Esophagus squamous epithelium (tissue), 5 donors: ENCODE data around the gene PGRMC2. TPM values are rescaled to one million over a fixed set of nuclear protein-coding genes. Genes with fewer than 3 reads are reported as not detected.
"Not testable (repeated sequence)": the region's sequence is repeated elsewhere in the genome, so short reads cannot be mapped to it uniquely, and the experiment has no call there.

Experiments used
- DNase-seq: peaks from one replicate; lab custom pipeline; 2025; lab: John Stamatoyannopoulos, UW
- H3K27ac ChIP-seq, 4 donors: fragments of 200-600 bp; sonication (generic); one replicate each; pipeline ENCODE4 v1.5.1; 2016 to 2019; ENCODE audit warnings: mild to moderate bottlenecking in 1 of 4
- H3K27me3 ChIP-seq, 4 donors: fragments of 200-600 bp; sonication (generic); 1 replicate in 3 of 4; 2 replicates in 1 of 4; pipeline versions ENCODE4 v1.5.1 to v1.6.0; 2017 to 2021; ENCODE audit warnings: antibody characterized with exemption in 1 of 4
- H3K36me3 ChIP-seq, 3 donors: fragments of 200-600 bp; sonication (generic); one replicate each; pipeline ENCODE4 v1.5.1; 2016 to 2019
- H3K4me1 ChIP-seq, 3 donors: fragments of 200-600 bp; sonication (generic); one replicate each; pipeline ENCODE4 v1.5.1; 2017 to 2019
- H3K4me3 ChIP-seq, 4 donors: fragments of 200-600 bp; sonication (generic); 1 replicate in 3 of 4; 2 replicates in 1 of 4; pipeline ENCODE4 v1.5.1; 2016 to 2019; ENCODE audit warnings: mild to moderate bottlenecking in 2 of 4, moderate library complexity in 1 of 4
- H3K9me3 ChIP-seq, 3 donors: fragments of 200-600 bp; sonication (generic); one replicate each; pipeline ENCODE4 v1.5.1; 2016 to 2019
- POLR2A ChIP-seq, 4 donors: fragments of 450-650 bp; IDR thresholded peaks; one replicate each; pipeline ENCODE4 v1.6.1; 2017; ENCODE audit warnings: antibody characterized with exemption in 4 of 4, mild to moderate bottlenecking in 4 of 4, moderate library complexity in 3 of 4
- WGBS, 2 donors: methylation state at CpG; one replicate each; pipeline ENCODE4 v1.1.5; 2018; 5-methylcytosine and 5-hydroxymethylcytosine counted together
- intact Hi-C: fragments of 100-400 bp; cut with DNase I; formaldehyde crosslinking; loops from one replicate; pipeline ENCODE4 v1.15.0; 2022
- total RNA-seq, 4 donors: library from RNA; depleted of rRNA; stranded (reverse); fragments of >200 nt; gene quantifications; one replicate each; pipeline ENCODE4 v1.1.0, GENCODE V29; 2016
- TF ChIP-seq, protein P1 (sequence below), 6 experiments: fragments of 450-650 bp in 4 of 6; fragments of 200-600 bp in 2 of 6; sonication (generic) in 2 of 6; IDR thresholded peaks; one replicate each; pipeline ENCODE4 v1.5.1; 2016 to 2019; ENCODE audit warnings: antibody characterized with exemption in 6 of 6, mild to moderate bottlenecking in 4 of 6, moderate library complexity in 4 of 6
- donor health status: DM: yes; HTN: yes; CAD: no.

Gene PGRMC2
- total RNA-seq, 4 donors from 2014 or later, result 13.6 to 39.3 (median 23.0) TPM

DNA sequence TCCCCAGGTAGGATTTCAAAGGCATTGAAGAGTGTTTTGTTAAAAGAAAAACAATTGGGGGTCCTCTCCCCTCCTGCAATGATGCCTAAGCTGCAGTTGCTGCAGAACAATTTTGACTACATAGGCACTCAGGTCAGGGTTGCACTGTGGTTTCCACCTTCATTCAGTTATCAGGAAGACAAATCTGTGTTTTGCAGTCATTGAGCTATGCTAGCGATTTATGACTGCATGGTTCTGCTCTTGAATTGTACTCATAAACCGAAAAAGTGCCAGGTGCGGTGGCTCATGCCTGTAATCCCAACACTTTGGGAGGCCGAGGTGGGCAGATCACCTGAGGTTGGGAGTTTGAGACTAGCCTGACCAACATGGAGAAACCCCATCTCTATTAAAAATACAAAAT, 29.4 kb downstream of the PGRMC2 start:
- H3K9me3 ChIP-seq, intact Hi-C loops, H3K4me3 ChIP-seq: not testable (repeated sequence)

DNA sequence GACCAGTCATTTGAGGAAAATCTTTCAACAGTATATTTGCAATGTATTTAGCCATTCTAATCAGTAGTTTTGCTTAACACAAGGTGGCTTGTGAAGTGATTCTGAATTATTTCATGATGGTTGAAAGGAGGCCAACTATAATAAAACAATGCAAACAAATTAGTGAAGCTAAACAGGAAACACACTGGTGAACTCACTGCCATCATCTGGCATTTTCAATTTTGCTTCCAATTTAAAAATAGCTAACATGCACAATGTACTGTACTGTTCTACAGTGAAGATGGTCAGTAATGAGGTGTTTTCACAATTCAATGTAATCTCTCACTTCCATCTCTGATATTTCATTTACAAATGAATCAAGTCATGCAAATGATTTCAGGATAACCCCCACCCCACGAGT, 31.1 kb downstream of the PGRMC2 start:
- Histone ChIP-seq H3K27ac (no peak overlapping the region), H3K36me3 (no peaks in the 10 kb centered on the region), H3K27me3 (no peaks in the 10 kb centered on the region), H3K9me3 (no peaks in the 10 kb centered on the region), H3K4me3 (no peak overlapping the region), H3K4me1 (no peaks in the 10 kb centered on the region)
- intact Hi-C loops, result no loop called here
- TF ChIP-seq, protein P1, sequence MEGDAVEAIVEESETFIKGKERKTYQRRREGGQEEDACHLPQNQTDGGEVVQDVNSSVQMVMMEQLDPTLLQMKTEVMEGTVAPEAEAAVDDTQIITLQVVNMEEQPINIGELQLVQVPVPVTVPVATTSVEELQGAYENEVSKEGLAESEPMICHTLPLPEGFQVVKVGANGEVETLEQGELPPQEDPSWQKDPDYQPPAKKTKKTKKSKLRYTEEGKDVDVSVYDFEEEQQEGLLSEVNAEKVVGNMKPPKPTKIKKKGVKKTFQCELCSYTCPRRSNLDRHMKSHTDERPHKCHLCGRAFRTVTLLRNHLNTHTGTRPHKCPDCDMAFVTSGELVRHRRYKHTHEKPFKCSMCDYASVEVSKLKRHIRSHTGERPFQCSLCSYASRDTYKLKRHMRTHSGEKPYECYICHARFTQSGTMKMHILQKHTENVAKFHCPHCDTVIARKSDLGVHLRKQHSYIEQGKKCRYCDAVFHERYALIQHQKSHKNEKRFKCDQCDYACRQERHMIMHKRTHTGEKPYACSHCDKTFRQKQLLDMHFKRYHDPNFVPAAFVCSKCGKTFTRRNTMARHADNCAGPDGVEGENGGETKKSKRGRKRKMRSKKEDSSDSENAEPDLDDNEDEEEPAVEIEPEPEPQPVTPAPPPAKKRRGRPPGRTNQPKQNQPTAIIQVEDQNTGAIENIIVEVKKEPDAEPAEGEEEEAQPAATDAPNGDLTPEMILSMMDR (IDR thresholded peaks at IDR 0.05), result no peak
- TF ChIP-seq POLR2A (IDR thresholded peaks at IDR 0.05), result no peak
- WGBS, 2 donors, result 29 to 47% methylated on average over 1 of the region's 1 CpG
- no peak for DNase-seq

More for the DNA sequence above, 29.4 kb downstream of the PGRMC2 start:
- DNase-seq, H3K27ac ChIP-seq, H3K27me3 ChIP-seq, H3K4me1 ChIP-seq, H3K36me3 ChIP-seq: not testable (repeated sequence)
- 75% methylated on average over 4 of the region's 4 CpGs; no CpG with 5 or more reads in 1 of the 2 donors for WGBS, 2 donors

DNA sequence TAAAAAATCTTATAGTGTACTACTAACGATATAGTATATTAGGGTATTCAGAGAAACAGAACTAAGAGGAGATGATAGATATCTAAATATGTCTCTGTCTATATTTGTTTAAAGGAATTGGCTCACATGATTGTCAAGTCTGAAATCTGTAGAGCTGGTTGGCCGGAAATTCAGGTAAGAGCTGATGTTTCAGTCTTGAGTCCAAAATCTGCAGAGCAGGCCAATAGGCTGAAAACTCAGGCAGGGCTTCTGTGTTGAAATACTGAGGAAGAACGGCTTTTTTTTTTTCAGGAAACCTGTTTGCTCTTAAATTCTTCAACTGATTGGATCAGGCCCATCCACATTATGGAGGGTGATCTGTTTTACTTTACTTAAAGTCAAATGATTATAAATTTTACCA, 31.7 kb downstream of the PGRMC2 start:
- WGBS, 2 donors, result 80 to 96% methylated on average over 3 of the region's 3 CpGs
- Histone ChIP-seq H3K4me3 (no peak overlapping the region), H3K9me3 (no peaks in the 10 kb centered on the region), H3K27ac (no peak overlapping the region), H3K36me3 (no peaks in the 10 kb centered on the region), H3K4me1 (no peaks in the 10 kb centered on the region), H3K27me3 (no peaks in the 10 kb centered on the region)
- no peak for DNase-seq
- intact Hi-C loops, result no loop called here
- TF ChIP-seq POLR2A (IDR thresholded peaks at IDR 0.05), result no peak
- TF ChIP-seq, protein P1 (IDR thresholded peaks at IDR 0.05), result no peak

DNA sequence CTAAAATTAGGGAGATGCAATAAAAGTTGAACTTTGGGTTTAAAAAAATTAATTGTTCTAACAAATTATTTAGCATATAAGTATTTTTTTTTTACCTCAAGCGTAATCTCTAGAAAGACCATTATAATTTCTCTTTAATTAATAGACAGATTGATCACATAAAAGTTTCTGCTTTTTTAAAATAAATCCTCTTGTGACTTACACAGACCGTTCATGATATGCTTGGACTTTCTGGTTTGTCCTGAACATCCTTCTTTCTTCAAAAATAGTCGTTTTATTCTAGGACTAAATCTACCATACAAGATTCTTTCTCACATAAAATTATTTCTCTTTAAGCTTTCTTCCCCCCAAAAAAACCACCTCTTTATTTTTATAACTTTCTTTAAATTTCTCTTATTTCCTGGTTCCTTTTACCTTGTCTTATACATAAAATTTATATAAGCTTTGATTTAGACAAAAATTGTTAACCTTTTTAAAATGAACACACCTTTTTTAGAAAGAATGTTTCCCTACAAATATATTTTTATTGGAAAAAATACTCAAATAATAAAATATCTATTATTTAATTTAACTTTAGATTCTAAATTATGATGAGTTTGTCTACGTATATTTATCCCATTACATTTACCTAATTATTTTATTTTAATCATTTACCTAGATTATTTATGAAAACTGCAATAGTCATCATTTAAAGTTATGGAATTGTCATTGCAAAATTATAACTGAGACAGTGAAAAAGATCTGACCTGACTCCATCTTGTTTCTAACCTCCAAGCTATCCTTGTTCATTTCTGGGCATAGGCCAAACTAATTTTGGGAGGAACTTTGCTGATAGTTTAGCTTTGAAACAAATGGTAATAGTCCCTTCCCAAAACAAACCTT, 37.6 kb downstream of the PGRMC2 start:
- intact Hi-C loops, result no loop called here
- no peak for TF ChIP-seq POLR2A (IDR thresholded peaks at IDR 0.05)
- TF ChIP-seq, protein P1 (IDR thresholded peaks at IDR 0.05), result no peak
- 63 to 69% methylated on average over 4 of the region's 4 CpGs for WGBS, 2 donors
- Histone ChIP-seq H3K4me1 (no peaks in the 10 kb centered on the region), H3K36me3 (no peaks in the 10 kb centered on the region), H3K27me3 (no peaks in the 10 kb centered on the region), H3K9me3 (peaks cover 0 to 4% (median 0%) of the 10 kb centered on the region in 3 donors), H3K27ac (no peak overlapping the region), H3K4me3 (no peak overlapping the region)
- DNase-seq, result no peak

DNA sequence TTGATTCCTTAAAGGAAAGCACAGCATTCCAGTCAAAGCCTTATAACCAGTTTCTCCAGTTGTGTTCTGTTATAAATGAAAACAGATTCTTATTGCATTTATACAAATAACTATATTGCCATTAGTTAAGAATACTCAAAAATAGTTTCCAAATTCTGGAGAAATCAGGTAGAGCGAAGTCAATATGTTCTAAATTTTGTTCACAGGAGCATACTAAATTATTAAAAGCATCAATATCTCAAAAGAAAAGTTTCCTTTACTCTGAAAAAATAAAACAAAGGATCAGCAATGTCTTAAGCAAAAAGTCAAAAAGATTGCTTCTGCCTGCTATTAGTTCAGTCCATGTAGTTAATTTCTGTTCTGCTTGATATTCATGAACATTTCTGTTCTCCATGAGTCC, 39.7 kb downstream of the PGRMC2 start:
- intact Hi-C loops, result no loop called here
- H3K4me3 ChIP-seq, result no peak overlapping the region
- no peaks in the 10 kb centered on the region for H3K4me1 ChIP-seq
- no peak overlapping the region for H3K27ac ChIP-seq
- no peaks in the 10 kb centered on the region for H3K27me3 ChIP-seq
- no peaks in the 10 kb centered on the region for H3K36me3 ChIP-seq
- peaks cover 0 to 4% (median 0%) of the 10 kb centered on the region in 3 donors for H3K9me3 ChIP-seq
- no peak for DNase-seq
- TF ChIP-seq, protein P1 (IDR thresholded peaks at IDR 0.05), result no peak
- TF ChIP-seq POLR2A (IDR thresholded peaks at IDR 0.05), result no peak
- WGBS, 2 donors, result 79 to 100% methylated on average over 1 of the region's 1 CpG

DNA sequence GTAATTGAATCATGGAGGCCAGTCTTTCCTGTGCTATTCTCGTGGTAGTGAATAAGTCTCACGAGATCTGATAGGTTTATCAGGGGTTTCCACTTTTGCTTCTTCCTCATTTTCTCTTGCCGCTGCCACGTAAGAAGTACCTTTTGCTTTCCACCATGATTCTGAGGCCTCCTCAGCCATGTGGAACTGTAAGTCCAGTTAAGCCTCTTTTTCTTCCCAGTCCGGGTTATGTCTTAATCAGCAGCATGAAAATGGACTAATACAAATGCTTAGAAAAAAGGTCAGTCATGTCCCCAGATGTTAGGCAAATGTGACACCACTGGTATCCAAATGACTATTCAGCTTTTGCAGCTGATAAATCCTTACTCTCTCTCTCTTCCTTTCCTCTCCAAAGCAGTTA, 42.2 kb downstream of the PGRMC2 start:
- H3K27ac ChIP-seq, H3K4me3 ChIP-seq, intact Hi-C loops, H3K27me3 ChIP-seq, H3K36me3 ChIP-seq, H3K9me3 ChIP-seq, DNase-seq, H3K4me1 ChIP-seq: not testable (repeated sequence)
- 79 to 83% methylated on average over 5 of the region's 5 CpGs for WGBS, 2 donors
